K562 (cell line): ENCODE measurements around the gene NR2F6. TPM values are rescaled to one million over a fixed set of nuclear protein-coding genes. Genes with fewer than 3 reads are reported as not detected.

Source experiments
- ATAC-seq: fragments of 200-7000 bp; cut with Tn5 transposase; 3 replicates; pipeline ENCODE4 v1.9.1; 2020; ENCODE audit warnings: moderate library complexity
- BruUV-seq: library from RNA; stranded (reverse); fragments of 400-500 nt; replicated peaks from 2 replicates; lab custom pipeline; 2021; lab: Mats Ljungman, UMichigan
- CTCF ChIA-PET: fragments of 300-600 bp; formaldehyde crosslinking; extraction: SDS; loops from one replicate; lab custom pipeline; 2021; ENCODE audit warnings: low intra/inter-chr PET ratio; lab: Yijun Ruan, JAX
- POLR2A ChIA-PET: fragments of 300-600, 350-650 bp; sonication (Branson Sonifier 250); formaldehyde crosslinking; extraction: SDS; loops from one replicate; lab custom pipeline; 2021; ENCODE audit warnings: antibody characterized with exemption, inconsistent platforms; lab: Yijun Ruan, JAX
- DNase-seq, 4 experiments: peaks; one replicate each; pipeline versions ENCODE4 v3.0.0 to v3.0.0-alpha.2; 2011 to 2018; ENCODE audit warnings: low spot score in 3 of 4, mixed read lengths in 3 of 4; ENCODE audit errors: extremely low read depth in 1 of 4
- FAIRE-seq: peaks from 2 replicates; lab custom pipeline; 2011; peaks lifted over from hg19 to GRCh38; lab: Jason Lieb, UNC
- H2AFZ ChIP-seq: 2 replicates; pipeline ENCODE4 v1.6.0; 2011; ENCODE audit warnings: low read depth, low read length, control low read depth, inconsistent platforms
- H3K27ac ChIP-seq: fragments of 200-600 bp; 3 replicates; pipeline ENCODE4 v1.8.0; 2011; ENCODE audit warnings: low read depth, mild to moderate bottlenecking, control low read depth, inconsistent platforms, low read length, moderate library complexity, mixed read lengths; ENCODE audit errors: extremely low read depth
- H3K27me3 ChIP-seq, 2 experiments: fragments of 300-600 bp in 1 of 2; 2 replicates in 1 of 2; 3 replicates in 1 of 2; pipeline versions ENCODE4 v1.6.0 to v1.8.0; 2011; ENCODE audit warnings: inconsistent platforms in 2 of 2, low read length in 2 of 2, mild to moderate bottlenecking in 1 of 2, mixed read lengths in 1 of 2, moderate library complexity in 1 of 2; ENCODE audit not compliant: control insufficient read depth in 2 of 2, insufficient read depth in 2 of 2
- H3K36me3 ChIP-seq: fragments of 300-600 bp; 3 replicates; pipeline ENCODE4 v1.8.0; 2011; ENCODE audit warnings: mild to moderate bottlenecking, low read length, inconsistent platforms; ENCODE audit not compliant: control insufficient read depth, insufficient read depth
- H3K4me1 ChIP-seq, 2 experiments: fragments of 200-600 bp in 1 of 2; replicated peaks in 1 of 2; 2 replicates in 1 of 2; 3 replicates in 1 of 2; pipeline versions ENCODE4 v1.5.1 to v1.8.0; 2011; ENCODE audit warnings: inconsistent platforms in 2 of 2, low read length in 2 of 2, mild to moderate bottlenecking in 1 of 2, mixed read lengths in 1 of 2, moderate library complexity in 1 of 2; ENCODE audit not compliant: control insufficient read depth in 2 of 2, insufficient read depth in 2 of 2
- H3K4me2 ChIP-seq: 2 replicates; pipeline ENCODE4 v1.6.1; 2011; ENCODE audit warnings: low read length, control low read depth, inconsistent platforms, mixed read lengths; ENCODE audit not compliant: insufficient read depth
- H3K4me3 ChIP-seq: fragments of 200-600 bp; sonication (generic), shearing (Covaris generic); 2 replicates; pipeline ENCODE4 v1.5.1; 2016; ENCODE audit warnings: control low read depth, inconsistent platforms
- H3K79me2 ChIP-seq: fragments of 200-600 bp; 3 replicates; pipeline ENCODE4 v1.8.0; 2011; ENCODE audit warnings: low read length, inconsistent platforms; ENCODE audit not compliant: control insufficient read depth, insufficient read depth
- H3K9ac ChIP-seq, 2 experiments: 2 replicates each; pipeline versions ENCODE4 v1.6.0 to v1.6.1; 2011; ENCODE audit warnings: low read depth in 2 of 2, low read length in 2 of 2, control low read depth in 1 of 2, inconsistent platforms in 1 of 2, mild to moderate bottlenecking in 1 of 2, mixed read lengths in 1 of 2; ENCODE audit not compliant: insufficient read depth in 1 of 2
- H3K9me1 ChIP-seq: one replicate; pipeline ENCODE4 v1.6.0; 2011; ENCODE audit warnings: inconsistent platforms, mild to moderate bottlenecking, low read length, moderate library complexity; ENCODE audit not compliant: control insufficient read depth, insufficient read depth
- H3K9me3 ChIP-seq: replicated peaks from 2 replicates; pipeline ENCODE4 v1.5.1; 2011; ENCODE audit warnings: low read depth, low read length, inconsistent platforms; ENCODE audit not compliant: control insufficient read depth, insufficient read depth
- H4K20me1 ChIP-seq: replicated peaks from 2 replicates; pipeline ENCODE4 v1.6.1; 2011; ENCODE audit warnings: low read length, inconsistent platforms, mixed read lengths; ENCODE audit not compliant: control insufficient read depth, insufficient read depth
- GTF2B ChIP-seq: IDR thresholded peaks from 2 replicates; pipeline ENCODE4 v1.6.1; 2011; ENCODE audit not compliant: insufficient read length; ENCODE audit errors: extremely low read depth
- GTF2F1 ChIP-seq: IDR thresholded peaks from 2 replicates; pipeline ENCODE4 v1.6.1; 2011; ENCODE audit warnings: low read depth, low read length, improper control_type of control experiment
- HNRNPLL ChIP-seq: fragments of 200-400 bp; formaldehyde crosslinking; IDR thresholded peaks from 2 replicates; pipeline ENCODE4 v1.6.1; 2017; ENCODE audit warnings: low read length, low read depth, mild to moderate bottlenecking; ENCODE audit not compliant: poor library complexity, severe bottlenecking
- KDM2B ChIP-seq: fragments of 250-450 bp; sonication (Bioruptor Pico); IDR thresholded peaks from 2 replicates; pipeline ENCODE4 v1.8.0; 2021; ENCODE audit warnings: mild to moderate bottlenecking, moderate library complexity
- KLF1 ChIP-seq: fragments of 450-650 bp; IDR thresholded peaks from 2 replicates; pipeline ENCODE4 v1.6.1; 2016; ENCODE audit warnings: missing genetic modification characterization, missing compliant biosample characterization
- MAX ChIP-seq: sonication (generic); formaldehyde crosslinking; IDR thresholded peaks from 2 replicates; pipeline ENCODE4 v1.9.0; 2022; ENCODE audit warnings: mild to moderate bottlenecking, missing genetic modification reagents
- MAZ ChIP-seq, 2 experiments: fragments of 450-650 bp in 1 of 2; sonication (generic) in 1 of 2; formaldehyde crosslinking; IDR thresholded peaks in 1 of 2; conservative IDR thresholded peaks in 1 of 2; 2 replicates each; pipeline versions ENCODE4 v1.4.0 to v1.5.0; 2020; ENCODE audit warnings: mild to moderate bottlenecking in 1 of 2, missing genetic modification reagents in 1 of 2
- NEUROD1 ChIP-seq: fragments of 150-350 bp; IDR thresholded peaks from 2 replicates; pipeline ENCODE4 v1.6.1; 2014; ENCODE audit warnings: borderline replicate concordance, low read length, low read depth; ENCODE audit not compliant: partially characterized antibody
- NR2F6 ChIP-seq: fragments of 450-650 bp; formaldehyde crosslinking; IDR thresholded peaks from 2 replicates; pipeline ENCODE4 v1.4.0; 2020; ENCODE audit warnings: mild to moderate bottlenecking
- NRF1 ChIP-seq, 2 experiments: fragments of 450-650 bp; IDR thresholded peaks in 1 of 2; conservative IDR thresholded peaks in 1 of 2; 2 replicates each; pipeline ENCODE4 v1.6.1; 2014; ENCODE audit warnings: mild to moderate bottlenecking in 2 of 2
- NUFIP1 ChIP-seq: fragments of 450-650 bp; IDR thresholded peaks from 2 replicates; pipeline ENCODE4 v1.6.1; 2018; ENCODE audit not compliant: partially characterized antibody
- PURB ChIP-seq: sonication (generic); formaldehyde crosslinking; IDR thresholded peaks from 2 replicates; pipeline ENCODE4 v1.9.0; 2021; ENCODE audit warnings: low read depth, mild to moderate bottlenecking, missing genetic modification reagents
- SP1 ChIP-seq: sonication (generic); formaldehyde crosslinking; IDR thresholded peaks from 2 replicates; pipeline ENCODE4 v1.8.1; 2022; ENCODE audit warnings: mild to moderate bottlenecking, missing genetic modification reagents
- TEAD1 ChIP-seq, 2 experiments: fragments of 450-650 bp in 1 of 2; sonication (generic) in 1 of 2; formaldehyde crosslinking; IDR thresholded peaks; 2 replicates each; pipeline versions ENCODE4 v1.4.0 to v1.8.0; 2020 to 2022; ENCODE audit warnings: mild to moderate bottlenecking in 2 of 2, missing genetic modification reagents in 1 of 2
- ZBTB7A ChIP-seq: IDR thresholded peaks from 2 replicates; pipeline ENCODE4 v1.6.1; 2011; ENCODE audit warnings: low read depth, mild to moderate bottlenecking, low read length, moderate library complexity, borderline replicate concordance; ENCODE audit not compliant: control insufficient read depth
- ZFP36 ChIP-seq: fragments of 150-350 bp; IDR thresholded peaks from 2 replicates; pipeline ENCODE4 v1.6.1; 2018; ENCODE audit warnings: low read length, low read depth; ENCODE audit not compliant: partially characterized antibody
- ZNF282 ChIP-seq: sonication (generic); formaldehyde crosslinking; IDR thresholded peaks from 2 replicates; pipeline ENCODE4 v1.8.1; 2023; ENCODE audit warnings: missing genetic modification reagents
- ZNF655 ChIP-seq: fragments of 250-450 bp; sonication (Bioruptor Pico); IDR thresholded peaks from 2 replicates; pipeline ENCODE4 v1.5.0; 2021
- WGBS: fragments of 100-300 bp; shearing (Covaris generic); methylation state at CpG from one replicate; pipeline ENCODE4 v1.1.6; 2016; ENCODE audit warnings: low coverage, mixed read lengths; ENCODE audit not compliant: insufficient coverage; ENCODE audit errors: missing lambda C conversion rate; 5-methylcytosine and 5-hydroxymethylcytosine counted together
- in situ Hi-C: fragments of 300-500 bp; cut with MboI; formaldehyde crosslinking; loops from 4 replicates; pipeline ENCODE4 v1.15.0; 2018; ENCODE audit warnings: inconsistent platforms, mixed read lengths
- intact Hi-C: fragments of 100-400 bp; cut with micrococcal nuclease; formaldehyde crosslinking; loops from 2 replicates; pipeline ENCODE4 v1.14.2; 2022
- polyA plus RNA-seq, 8 experiments: library from polyadenylated mRNA; depleted of rRNA in 4 of 8; stranded (reverse) in 5 of 8; unstranded in 3 of 8; fragments of >200 nt; fragmentation: Nextera tagmentation in 2 of 8; fragmentation: Illumina TruSeq in 1 of 8; extraction: Ambion mirVana in 2 of 8; extraction: Trizol in 1 of 8; gene quantifications; 2 replicates each; pipeline versions ENCODE4 v1.2.1 to v1.2.3, GENCODE V29; 2011 to 2014; ENCODE audit warnings: inconsistent platforms in 1 of 8, missing spikeins in 1 of 8
- total RNA-seq, 7 experiments: library from RNA; depleted of rRNA in 6 of 7; stranded (reverse); fragments of >200 nt in 6 of 7; fragmentation: Illumina TruSeq in 2 of 7; extraction: Trizol in 2 of 7; gene quantifications; 2 replicates each; pipeline versions ENCODE4 v1.2.1 to v1.2.3, GENCODE V29; 2011 to 2021; ENCODE audit warnings: low replicate concordance in 1 of 7

Gene NR2F6
- total and polyA plus RNA-seq, 9 of the 15 experiments (the other 6 are each of a cell fraction or from before 2014, with no cell fraction given): 0.76 to 97.5 (median 18.8) TPM

GRCh38 chr19:17209126-17210036 is 36.3 kb downstream of the NR2F6 start:
- H4K20me1 ChIP-seq: 0 out of 2 replicates have a peak, but pooled peaks cover 7% of the 10 kb centered on the region
- no peaks in the 10 kb centered on the region; the same call in 2 of the 3 replicates for H3K79me2 ChIP-seq
- ATAC-seq (peak; percentile 98), DNase-seq (peak; percentile 97 to 100 (median 100)), FAIRE-seq (peak; percentile 99)
- peaks cover 12 to 41% of the 10 kb centered on the region in 2 experiments; a peak in 4 of 5 replicates for H3K4me1 ChIP-seq
- H3K9me1 ChIP-seq: no peaks in the 10 kb centered on the region
- peak overlapping the region; percentile 65; the same call in 1 of the 2 replicates for H2AFZ ChIP-seq
- peaks cover 52% of the 10 kb centered on the region; the same call in 2 of the 3 replicates for H3K36me3 ChIP-seq
- H3K9ac ChIP-seq: peak overlapping the region in 1 of 2 experiments; percentile 80; a peak in 3 of 4 replicates
- H3K9me3 ChIP-seq: no peaks in the 10 kb centered on the region
- in situ Hi-C loops: no loop called here
- ChIA-PET CTCF (interaction anchor here (1.2 kb wide), 1 partner anchor 74 kb away, joined by 8 read pairs; no protein-coding TSS in a partner anchor), POLR2A (interaction anchor here (0.6 to 1.6 kb wide), 3 partner anchors 11 to 37 kb away, joined by 4 to 5 read pairs (median 4); no protein-coding TSS in a partner anchor)
- BruUV-seq: no TSS peak
- intact Hi-C loops: loop anchor here (5.0 to 10.0 kb wide), 2 partner anchors 38 to 135 kb away; partner anchors contain the start of genes HAUS8, MYO9B and NR2F6
- peak overlapping the region; percentile 47; the same call in 2 of the 3 replicates for H3K27ac ChIP-seq
- peak overlapping the region; percentile 72 for H3K4me2 ChIP-seq
- 13% methylated on average over 25 of the region's 28 CpGs for WGBS
- no peaks in the 10 kb centered on the region for H3K27me3 ChIP-seq
- H3K4me3 ChIP-seq: no peak overlapping the region
- TF ChIP-seq NR2F6 (CRISPR knock-in tag) (no peak), NEUROD1 (no peak), HNRNPLL (peak; percentile 61), ZBTB7A (peak; percentile 93), MAZ (CRISPR knock-in tag; conservative IDR thresholded peaks at IDR 0.05 in 1 of 2, IDR thresholded peaks at IDR 0.05 in 1 of 2) (peak in 1 of 2 experiments; percentile 67; a peak in 1 of 4 replicates), PURB (CRISPR knock-in tag) (no peak), ZNF282 (CRISPR knock-in tag) (peak; percentile 73; the same call in 1 of the 2 replicates), KLF1 (tag) (no peak; the same call in 1 of the 2 replicates), NUFIP1 (no peak), ZFP36 (no peak), MAX (CRISPR knock-in tag) (0 out of 2 replicates have a peak, but pooled peaks have one; percentile 27), KDM2B (CRISPR knock-in tag) (no peak), GTF2B (no peak), SP1 (CRISPR knock-in tag) (peak; percentile 84), ZNF655 (CRISPR knock-in tag) (no peak), TEAD1 (CRISPR knock-in tag; IDR thresholded peaks at IDR 0.05) (no peak), NRF1 (conservative IDR thresholded peaks at IDR 0.05 in 1 of 2, IDR thresholded peaks at IDR 0.05 in 1 of 2) (peak; percentile 68 to 74), GTF2F1 (no peak)
